PFSK-1 (cell line): ENCODE results near the gene CASQ1.

Experiments used
- FOXP2 ChIP-seq: optimal IDR thresholded peaks from 2 replicates; pipeline ENCODE3; 2011; ENCODE audit warnings: borderline replicate concordance, control low read depth, inconsistent platforms; ENCODE audit not compliant: insufficient read depth; ENCODE audit errors: extremely low read length, extremely low read depth
- POLR2AphosphoS5 ChIP-seq: IDR thresholded peaks from 2 replicates; pipeline ENCODE4 v1.6.1; 2012; ENCODE audit warnings: low read depth, mild to moderate bottlenecking, control low read depth, low read length, moderate library complexity
- SIN3A ChIP-seq: IDR thresholded peaks from 2 replicates; pipeline ENCODE4 v1.6.1; 2012; ENCODE audit warnings: mild to moderate bottlenecking, low read length, moderate library complexity, borderline replicate concordance; ENCODE audit not compliant: insufficient read depth
- TAF1 ChIP-seq: IDR thresholded peaks from 2 replicates; pipeline ENCODE4 v1.6.1; 2012; ENCODE audit warnings: low read length, control low read depth, borderline replicate concordance; ENCODE audit not compliant: insufficient read depth
- TF ChIP-seq, protein P1 (sequence below), 2 experiments: IDR thresholded peaks; 2 replicates each; pipeline versions ENCODE4 v1.6.1 to v1.8.0; 2011 to 2012; ENCODE audit warnings: low read depth in 2 of 2, low read length in 2 of 2, control low read depth in 1 of 2, inconsistent platforms in 1 of 2, mild to moderate bottlenecking in 1 of 2, moderate library complexity in 1 of 2; ENCODE audit not compliant: insufficient read depth in 1 of 2

The CASQ1 gene

DNA sequence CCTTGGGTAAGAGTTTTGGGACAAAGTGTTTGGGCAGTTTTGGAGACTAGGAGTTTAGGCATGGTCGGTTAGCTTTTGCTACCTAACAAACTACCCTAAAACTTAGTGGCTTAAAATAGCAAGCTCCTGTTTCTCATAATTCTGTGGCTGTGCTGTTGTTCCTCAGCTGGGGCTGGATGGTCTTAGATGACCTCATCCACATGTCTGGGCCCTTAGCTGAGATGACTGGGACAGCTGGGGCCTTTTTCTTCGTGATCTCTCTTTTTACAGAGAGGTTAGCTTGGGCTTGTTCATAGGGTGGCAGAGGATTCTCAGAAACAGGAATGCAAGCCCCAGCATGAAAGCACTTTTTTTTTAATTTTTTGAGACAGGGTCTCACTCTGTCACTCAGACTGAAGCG lies 32.3 kb upstream of the CASQ1 start:
- TF ChIP-seq, protein P1, sequence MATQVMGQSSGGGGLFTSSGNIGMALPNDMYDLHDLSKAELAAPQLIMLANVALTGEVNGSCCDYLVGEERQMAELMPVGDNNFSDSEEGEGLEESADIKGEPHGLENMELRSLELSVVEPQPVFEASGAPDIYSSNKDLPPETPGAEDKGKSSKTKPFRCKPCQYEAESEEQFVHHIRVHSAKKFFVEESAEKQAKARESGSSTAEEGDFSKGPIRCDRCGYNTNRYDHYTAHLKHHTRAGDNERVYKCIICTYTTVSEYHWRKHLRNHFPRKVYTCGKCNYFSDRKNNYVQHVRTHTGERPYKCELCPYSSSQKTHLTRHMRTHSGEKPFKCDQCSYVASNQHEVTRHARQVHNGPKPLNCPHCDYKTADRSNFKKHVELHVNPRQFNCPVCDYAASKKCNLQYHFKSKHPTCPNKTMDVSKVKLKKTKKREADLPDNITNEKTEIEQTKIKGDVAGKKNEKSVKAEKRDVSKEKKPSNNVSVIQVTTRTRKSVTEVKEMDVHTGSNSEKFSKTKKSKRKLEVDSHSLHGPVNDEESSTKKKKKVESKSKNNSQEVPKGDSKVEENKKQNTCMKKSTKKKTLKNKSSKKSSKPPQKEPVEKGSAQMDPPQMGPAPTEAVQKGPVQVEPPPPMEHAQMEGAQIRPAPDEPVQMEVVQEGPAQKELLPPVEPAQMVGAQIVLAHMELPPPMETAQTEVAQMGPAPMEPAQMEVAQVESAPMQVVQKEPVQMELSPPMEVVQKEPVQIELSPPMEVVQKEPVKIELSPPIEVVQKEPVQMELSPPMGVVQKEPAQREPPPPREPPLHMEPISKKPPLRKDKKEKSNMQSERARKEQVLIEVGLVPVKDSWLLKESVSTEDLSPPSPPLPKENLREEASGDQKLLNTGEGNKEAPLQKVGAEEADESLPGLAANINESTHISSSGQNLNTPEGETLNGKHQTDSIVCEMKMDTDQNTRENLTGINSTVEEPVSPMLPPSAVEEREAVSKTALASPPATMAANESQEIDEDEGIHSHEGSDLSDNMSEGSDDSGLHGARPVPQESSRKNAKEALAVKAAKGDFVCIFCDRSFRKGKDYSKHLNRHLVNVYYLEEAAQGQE (IDR thresholded peaks at IDR 0.05; ENCODE audit: insufficient read depth in 1 of 2, low read depth in 2 of 2, low read length in 2 of 2), result no peak
- TF ChIP-seq POLR2AphosphoS5, result no peak
- TF ChIP-seq FOXP2, result no peak
- no peak for TF ChIP-seq TAF1
- TF ChIP-seq SIN3A, result no peak

DNA sequence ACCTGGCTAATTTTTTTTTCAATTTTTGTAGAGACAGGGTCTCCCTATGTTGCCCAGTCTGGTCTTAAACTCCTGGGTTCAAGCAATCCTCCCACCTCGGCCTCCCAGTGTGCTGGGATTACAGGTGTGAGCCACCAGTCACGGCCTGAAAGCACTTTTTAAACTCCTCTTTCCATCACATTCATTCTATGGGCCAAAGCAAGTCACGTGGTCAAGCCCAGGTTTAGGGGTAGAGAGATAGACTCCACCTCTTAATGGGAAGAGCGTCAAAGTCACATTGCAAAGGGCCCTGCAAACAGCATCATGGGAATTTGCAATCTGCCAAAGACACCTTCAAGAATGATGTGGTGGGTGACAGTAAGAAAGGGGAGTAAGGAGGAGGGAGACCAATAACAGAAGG lies 31.8 kb upstream of the CASQ1 start:
- TF ChIP-seq POLR2AphosphoS5 (no peak), FOXP2 (no peak), TAF1 (no peak), SIN3A (no peak)
- TF ChIP-seq, protein P1 (IDR thresholded peaks at IDR 0.05; ENCODE audit: insufficient read depth in 1 of 2, low read depth in 2 of 2, low read length in 2 of 2), result no peak

DNA sequence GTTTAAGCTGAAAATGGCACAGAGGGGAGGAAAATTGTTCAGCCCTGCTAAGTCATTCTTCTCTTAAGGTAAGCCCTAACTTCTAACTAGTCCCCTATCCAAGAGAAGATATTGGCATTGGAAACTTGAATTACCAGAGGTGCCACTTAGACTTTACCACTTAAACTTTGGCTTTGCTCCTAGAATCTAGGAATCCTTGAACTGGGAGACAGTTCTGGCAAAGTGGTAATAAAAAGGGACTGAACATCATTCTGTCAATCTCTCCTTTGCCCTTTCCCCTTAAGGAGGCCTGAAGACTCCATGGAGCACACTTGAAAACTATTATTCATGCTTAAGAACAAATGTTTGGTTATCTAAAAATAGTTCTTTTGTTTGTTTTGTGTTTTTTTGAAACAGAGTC lies 30.5 kb upstream of the CASQ1 start:
- TF ChIP-seq, protein P1 (IDR thresholded peaks at IDR 0.05; ENCODE audit: insufficient read depth in 1 of 2, low read depth in 2 of 2, low read length in 2 of 2), result no peak
- no peak for TF ChIP-seq FOXP2
- TF ChIP-seq TAF1, result no peak
- TF ChIP-seq SIN3A, result no peak
- TF ChIP-seq POLR2AphosphoS5, result no peak

DNA sequence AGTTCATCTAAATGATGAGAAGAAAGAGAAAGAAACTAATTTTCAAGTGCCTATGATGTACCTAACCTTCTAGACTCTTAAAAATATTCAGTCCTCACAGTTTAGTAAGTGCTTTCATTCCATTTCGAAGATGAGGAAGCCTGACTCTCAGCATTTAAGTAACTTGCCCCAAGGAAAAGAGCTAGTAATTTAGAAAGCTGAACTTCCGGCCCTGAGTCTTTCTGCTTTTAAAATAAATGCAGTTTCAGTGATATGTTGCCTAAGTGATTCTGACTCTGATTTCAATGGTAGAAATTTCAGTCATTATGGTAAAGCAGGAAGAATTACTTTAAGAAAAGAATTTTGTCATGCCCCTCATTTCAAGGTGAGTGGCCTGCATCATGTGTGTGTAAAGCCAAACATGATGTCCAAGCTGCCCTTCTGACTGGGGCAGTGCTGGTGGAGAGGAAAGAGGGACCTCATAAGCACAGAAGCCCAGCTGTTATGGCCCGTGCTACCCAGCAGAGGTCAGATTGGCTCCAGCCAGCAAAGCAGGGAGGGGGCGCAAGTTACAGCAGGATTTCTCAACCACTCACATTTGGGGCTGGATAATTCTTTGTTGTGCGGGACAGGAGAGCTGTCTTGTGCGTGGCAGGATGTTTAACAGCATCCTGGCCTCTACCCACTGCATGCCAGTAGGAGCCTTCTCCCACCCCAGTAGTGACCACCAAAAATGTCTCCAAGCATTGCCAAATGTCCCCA lies 28.2 kb upstream of the CASQ1 start:
- TF ChIP-seq, protein P1 (IDR thresholded peaks at IDR 0.05; ENCODE audit: insufficient read depth in 1 of 2, low read depth in 2 of 2, low read length in 2 of 2), result no peak
- TF ChIP-seq TAF1, result no peak
- no peak for TF ChIP-seq POLR2AphosphoS5
- no peak for TF ChIP-seq FOXP2
- TF ChIP-seq SIN3A, result no peak

DNA sequence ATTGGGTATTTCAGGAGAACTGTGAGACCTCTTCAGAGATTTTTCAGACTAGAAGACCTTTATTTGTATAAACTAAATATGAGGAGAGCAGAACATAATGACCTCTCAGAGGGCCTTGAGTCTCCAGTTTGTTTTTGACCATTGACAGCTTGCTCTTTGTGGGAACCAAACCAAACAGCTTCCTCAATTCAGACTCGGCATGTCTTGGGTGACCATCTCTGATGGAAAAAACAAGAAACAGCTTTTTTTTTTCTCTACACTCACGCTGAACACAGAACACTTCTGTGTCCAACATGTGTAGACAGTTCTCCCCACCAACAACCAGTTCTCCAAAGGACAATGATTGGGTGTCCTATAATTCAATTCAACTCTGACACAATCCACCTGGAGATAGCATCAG lies 27.4 kb upstream of the CASQ1 start:
- TF ChIP-seq POLR2AphosphoS5 (no peak), FOXP2 (no peak), SIN3A (no peak), TAF1 (no peak)
- TF ChIP-seq, protein P1 (IDR thresholded peaks at IDR 0.05; ENCODE audit: insufficient read depth in 1 of 2, low read depth in 2 of 2, low read length in 2 of 2), result no peak
